ENCODE data around the gene PDZRN4.

- TF ChIP-seq CTCF (conservative IDR thresholded peaks at IDR 0.05; ENCODE audit: low read depth, low read length), result no peak
- no peak for TF ChIP-seq RFX5 (IDR thresholded peaks at IDR 0.05; ENCODE audit: low read depth, low read length)
- no peak for TF ChIP-seq MAFK (IDR thresholded peaks at IDR 0.05; ENCODE audit: low read depth, low read length)
- no peak for TF ChIP-seq FOS (IDR thresholded peaks at IDR 0.05; ENCODE audit: low read depth, low read length)
- TF ChIP-seq POLR2A (IDR thresholded peaks at IDR 0.05; ENCODE audit: low read depth, low read length), result no peak
- TF ChIP-seq USF2 (IDR thresholded peaks at IDR 0.05; ENCODE audit: low read depth, low read length), result no peak
- TF ChIP-seq MAZ (IDR thresholded peaks at IDR 0.05; ENCODE audit: borderline replicate concordance, low read depth, low read length), result no peak
- TF ChIP-seq SMC3 (IDR thresholded peaks at IDR 0.05; ENCODE audit: low read depth, low read length), result no peak
Measured at GRCh38 chr12:41468341-41468740, 280.2 kb downstream of the PDZRN4 start.

Measured in IMR-90 (cell line).